ENCODE measurements around the gene USP17L15. TPM values are rescaled to one million over a fixed set of nuclear protein-coding genes. Genes with fewer than 3 reads are reported as not detected.
"Not testable (repeated sequence)": the region's sequence is repeated elsewhere in the genome, so short reads cannot be mapped to it uniquely, and the experiment has no call there.

Gene USP17L15, protein sequence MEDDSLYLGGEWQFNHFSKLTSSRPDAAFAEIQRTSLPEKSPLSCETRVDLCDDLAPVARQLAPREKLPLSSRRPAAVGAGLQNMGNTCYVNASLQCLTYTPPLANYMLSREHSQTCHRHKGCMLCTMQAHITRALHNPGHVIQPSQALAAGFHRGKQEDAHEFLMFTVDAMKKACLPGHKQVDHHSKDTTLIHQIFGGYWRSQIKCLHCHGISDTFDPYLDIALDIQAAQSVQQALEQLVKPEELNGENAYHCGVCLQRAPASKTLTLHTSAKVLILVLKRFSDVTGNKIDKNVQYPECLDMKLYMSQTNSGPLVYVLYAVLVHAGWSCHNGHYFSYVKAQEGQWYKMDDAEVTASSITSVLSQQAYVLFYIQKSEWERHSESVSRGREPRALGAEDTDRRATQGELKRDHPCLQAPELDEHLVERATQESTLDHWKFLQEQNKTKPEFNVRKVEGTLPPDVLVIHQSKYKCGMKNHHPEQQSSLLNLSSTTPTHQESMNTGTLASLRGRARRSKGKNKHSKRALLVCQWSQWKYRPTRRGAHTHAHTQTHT
- total RNA-seq, result not detected in 2 replicates
- long read RNA-seq, result 0 reads

DNA sequence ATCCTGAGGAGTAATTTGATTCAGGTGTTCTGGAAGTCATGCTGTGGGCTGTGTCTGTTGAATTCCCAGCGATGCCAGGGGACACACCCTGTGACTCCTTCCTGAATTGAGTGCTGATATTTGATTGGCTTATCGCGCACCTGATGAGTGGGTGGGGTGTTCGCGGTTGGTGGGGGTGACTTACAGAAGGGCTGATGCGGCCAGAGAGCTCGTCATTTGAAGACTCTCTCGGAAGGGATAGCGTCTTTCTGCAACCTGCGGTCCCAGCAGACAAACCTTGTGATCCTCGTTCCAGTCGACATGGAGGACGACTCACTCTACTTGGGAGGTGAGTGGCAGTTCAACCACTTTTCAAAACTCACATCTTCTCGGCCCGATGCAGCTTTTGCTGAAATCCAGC is at the start of gene USP17L15:
USP17L15 (plus strand) TSS at position 301 of the 400 bp plus-strand sequence; CDS start at position 301, 0 bp downstream.
- not testable (repeated sequence) for H3K36me3 Mint-ChIP-seq (ENCODE audit: insufficient read depth); H3K9me3 Mint-ChIP-seq (ENCODE audit: low read depth); H3K27ac Mint-ChIP-seq; DNase-seq (ENCODE audit: low spot score, unreplicated experiment); H3K27me3 Mint-ChIP-seq; H3K4me1 Mint-ChIP-seq (ENCODE audit: low read depth); H3K4me3 Mint-ChIP-seq (ENCODE audit: low read depth)

DNA sequence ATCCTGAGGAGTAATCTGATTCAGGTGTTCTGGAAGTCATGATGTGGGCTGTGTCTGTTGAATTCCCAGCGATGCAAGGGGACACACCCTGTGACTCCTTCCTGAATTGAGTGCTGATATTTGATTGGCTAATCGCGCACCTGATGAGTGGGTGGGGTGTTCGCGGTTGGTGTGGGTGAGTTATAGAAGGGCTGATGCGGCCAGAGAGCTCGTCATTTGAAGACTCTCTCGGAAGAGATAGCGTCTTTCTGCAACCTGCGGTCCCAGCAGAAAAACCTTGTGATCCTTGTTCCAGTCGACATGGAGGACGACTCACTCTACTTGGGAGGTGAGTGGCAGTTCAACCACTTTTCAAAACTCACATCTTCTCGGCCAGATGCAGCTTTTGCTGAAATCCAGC is 23.8 kb upstream of the USP17L15 start, which contains the start of gene USP17L10:
USP17L10 (plus strand) TSS at position 301 of the 400 bp plus-strand sequence; CDS start at position 301, 0 bp downstream.
- H3K27ac Mint-ChIP-seq; H3K9me3 Mint-ChIP-seq (ENCODE audit: low read depth); H3K4me3 Mint-ChIP-seq (ENCODE audit: low read depth); DNase-seq (ENCODE audit: low spot score, unreplicated experiment); H3K27me3 Mint-ChIP-seq; H3K4me1 Mint-ChIP-seq (ENCODE audit: low read depth); H3K36me3 Mint-ChIP-seq (ENCODE audit: insufficient read depth): not testable (repeated sequence)

DNA sequence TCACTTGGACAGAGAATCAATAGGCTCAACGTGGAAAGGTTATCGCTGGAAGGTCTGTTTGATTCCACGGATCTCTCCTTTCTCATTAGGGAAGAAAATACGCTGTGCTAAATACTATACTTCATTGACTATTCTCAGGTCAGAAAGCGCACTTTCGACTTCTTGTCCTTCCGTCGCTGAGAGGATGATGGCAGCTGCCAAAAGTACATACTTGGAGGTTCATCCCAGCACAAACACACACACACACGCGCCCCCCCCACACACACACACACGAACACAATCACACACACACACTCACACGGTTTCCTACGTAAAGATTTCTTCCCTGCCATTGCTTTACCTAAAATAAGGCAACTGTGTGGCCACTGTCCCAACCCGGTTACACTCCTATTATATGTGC is 19.5 kb upstream of the USP17L15 start:
- not testable (repeated sequence) for H3K9me3 Mint-ChIP-seq (ENCODE audit: low read depth); H3K36me3 Mint-ChIP-seq (ENCODE audit: insufficient read depth); DNase-seq (ENCODE audit: low spot score, unreplicated experiment); H3K4me3 Mint-ChIP-seq (ENCODE audit: low read depth); H3K4me1 Mint-ChIP-seq (ENCODE audit: low read depth); H3K27ac Mint-ChIP-seq; H3K27me3 Mint-ChIP-seq

DNA sequence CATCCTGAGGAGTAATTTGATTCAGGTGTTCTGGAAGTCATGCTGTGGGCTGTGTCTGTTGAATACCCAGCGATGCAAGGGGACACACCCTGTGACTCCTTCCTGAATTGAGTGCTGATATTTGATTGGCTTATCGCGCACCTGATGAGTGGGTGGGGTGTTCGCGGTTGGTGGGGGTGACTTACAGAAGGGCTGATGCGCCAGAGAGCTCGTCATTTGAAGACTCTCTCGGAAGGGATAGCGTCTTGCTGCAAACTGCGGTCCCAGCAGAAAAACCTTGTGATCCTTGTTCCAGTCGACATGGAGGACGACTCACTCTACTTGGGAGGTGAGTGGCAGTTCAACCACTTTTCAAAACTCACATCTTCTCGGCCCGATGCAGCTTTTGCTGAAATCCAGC is 19.1 kb upstream of the USP17L15 start, which contains the start of gene USP17L11:
USP17L11 (plus strand) TSS at position 301 of the 400 bp plus-strand sequence; CDS start at position 301, 0 bp downstream.
- not testable (repeated sequence) for DNase-seq (ENCODE audit: low spot score, unreplicated experiment); H3K4me1 Mint-ChIP-seq (ENCODE audit: low read depth); H3K27me3 Mint-ChIP-seq; H3K4me3 Mint-ChIP-seq (ENCODE audit: low read depth); H3K9me3 Mint-ChIP-seq (ENCODE audit: low read depth); H3K36me3 Mint-ChIP-seq (ENCODE audit: insufficient read depth); H3K27ac Mint-ChIP-seq

DNA sequence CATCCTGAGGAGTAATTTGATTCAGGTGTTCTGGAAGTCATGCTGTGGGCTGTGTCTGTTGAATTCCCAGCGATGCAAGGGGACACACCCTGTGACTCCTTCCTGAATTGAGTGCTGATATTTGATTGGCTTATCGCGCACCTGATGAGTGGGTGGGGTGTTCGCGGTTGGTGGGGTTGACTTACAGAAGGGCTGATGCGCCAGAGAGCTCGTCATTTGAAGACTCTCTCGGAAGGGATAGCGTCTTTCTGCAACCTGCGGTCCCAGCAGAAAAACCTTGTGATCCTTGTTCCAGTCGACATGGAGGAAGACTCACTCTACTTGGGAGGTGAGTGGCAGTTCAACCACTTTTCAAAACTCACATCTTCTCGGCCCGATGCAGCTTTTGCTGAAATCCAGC is 14.3 kb upstream of the USP17L15 start, which contains the start of gene USP17L12:
USP17L12 (plus strand) TSS at position 301 of the 400 bp plus-strand sequence; CDS start at position 301, 0 bp downstream.
- not testable (repeated sequence) for H3K36me3 Mint-ChIP-seq (ENCODE audit: insufficient read depth); DNase-seq (ENCODE audit: low spot score, unreplicated experiment); H3K4me3 Mint-ChIP-seq (ENCODE audit: low read depth); H3K4me1 Mint-ChIP-seq (ENCODE audit: low read depth); H3K27ac Mint-ChIP-seq; H3K9me3 Mint-ChIP-seq (ENCODE audit: low read depth); H3K27me3 Mint-ChIP-seq

DNA sequence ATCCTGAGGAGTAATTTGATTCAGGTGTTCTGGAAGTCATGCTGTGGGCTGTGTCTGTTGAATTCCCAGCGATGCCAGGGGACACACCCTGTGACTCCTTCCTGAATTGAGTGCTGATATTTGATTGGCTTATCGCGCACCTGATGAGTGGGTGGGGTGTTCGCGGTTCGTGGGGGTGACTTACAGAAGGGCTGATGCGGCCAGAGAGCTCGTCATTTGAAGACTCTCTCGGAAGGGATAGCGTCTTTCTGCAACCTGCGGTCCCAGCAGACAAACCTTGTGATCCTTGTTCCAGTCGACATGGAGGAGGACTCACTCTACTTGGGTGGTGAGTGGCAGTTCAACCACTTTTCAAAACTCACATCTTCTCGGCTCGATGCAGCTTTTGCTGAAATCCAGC is 9.6 kb upstream of the USP17L15 start, which contains the start of gene USP17L13:
USP17L13 (plus strand) TSS at position 301 of the 400 bp plus-strand sequence; CDS start at position 301, 0 bp downstream.
- not testable (repeated sequence) for H3K4me3 Mint-ChIP-seq (ENCODE audit: low read depth); H3K27ac Mint-ChIP-seq; H3K4me1 Mint-ChIP-seq (ENCODE audit: low read depth); H3K9me3 Mint-ChIP-seq (ENCODE audit: low read depth); DNase-seq (ENCODE audit: low spot score, unreplicated experiment); H3K36me3 Mint-ChIP-seq (ENCODE audit: insufficient read depth); H3K27me3 Mint-ChIP-seq

DNA sequence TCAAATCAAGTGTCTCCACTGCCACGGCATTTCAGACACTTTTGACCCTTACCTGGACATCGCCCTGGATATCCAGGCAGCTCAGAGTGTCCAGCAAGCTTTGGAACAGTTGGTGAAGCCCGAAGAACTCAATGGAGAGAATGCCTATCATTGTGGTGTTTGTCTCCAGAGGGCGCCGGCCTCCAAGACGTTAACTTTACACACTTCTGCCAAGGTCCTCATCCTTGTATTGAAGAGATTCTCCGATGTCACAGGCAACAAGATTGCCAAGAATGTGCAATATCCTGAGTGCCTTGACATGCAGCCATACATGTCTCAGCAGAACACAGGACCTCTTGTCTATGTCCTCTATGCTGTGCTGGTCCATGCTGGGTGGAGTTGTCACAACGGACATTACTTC is 3.9 kb upstream of the USP17L15 start:
- not testable (repeated sequence) for H3K27ac Mint-ChIP-seq; H3K36me3 Mint-ChIP-seq (ENCODE audit: insufficient read depth); H3K4me1 Mint-ChIP-seq (ENCODE audit: low read depth); DNase-seq (ENCODE audit: low spot score, unreplicated experiment); H3K4me3 Mint-ChIP-seq (ENCODE audit: low read depth); H3K27me3 Mint-ChIP-seq; H3K9me3 Mint-ChIP-seq (ENCODE audit: low read depth)

DNA sequence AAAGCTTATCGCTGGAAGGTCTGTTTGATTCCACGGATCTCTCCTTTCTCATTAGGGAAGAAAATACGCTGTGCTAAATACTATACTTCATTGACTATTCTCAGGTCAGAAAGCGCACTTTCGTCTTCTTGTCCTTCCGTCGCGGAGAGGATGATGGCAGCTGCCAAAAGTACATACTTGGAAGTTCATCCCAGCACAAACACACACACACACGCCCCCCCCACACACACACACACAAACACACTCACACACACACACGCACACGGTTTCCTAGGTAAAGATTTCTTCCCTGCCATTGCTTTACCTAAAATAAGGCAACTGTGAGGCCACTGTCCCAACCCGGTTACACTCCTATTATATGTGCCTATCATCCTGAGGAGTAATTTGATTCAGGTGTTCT is 4.3 kb downstream of the USP17L15 start:
- H3K27me3 Mint-ChIP-seq; DNase-seq (ENCODE audit: low spot score, unreplicated experiment); H3K27ac Mint-ChIP-seq; H3K9me3 Mint-ChIP-seq (ENCODE audit: low read depth); H3K4me3 Mint-ChIP-seq (ENCODE audit: low read depth); H3K36me3 Mint-ChIP-seq (ENCODE audit: insufficient read depth); H3K4me1 Mint-ChIP-seq (ENCODE audit: low read depth): not testable (repeated sequence)

DNA sequence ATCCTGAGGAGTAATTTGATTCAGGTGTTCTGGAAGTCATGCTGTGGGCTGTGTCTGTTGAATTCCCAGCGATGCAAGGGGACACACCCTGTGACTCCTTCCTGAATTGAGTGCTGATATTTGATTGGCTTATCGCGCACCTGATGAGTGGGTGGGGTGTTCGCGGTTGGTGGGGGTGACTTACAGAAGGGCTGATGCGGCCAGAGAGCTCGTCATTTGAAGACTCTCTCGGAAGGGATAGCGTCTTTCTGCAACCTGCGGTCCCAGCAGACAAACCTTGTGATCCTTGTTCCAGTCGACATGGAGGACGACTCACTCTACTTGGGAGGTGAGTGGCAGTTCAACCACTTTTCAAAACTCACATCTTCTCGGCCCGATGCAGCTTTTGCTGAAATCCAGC is 9.4 kb downstream of the USP17L15 start, which contains the start of gene USP17L17:
USP17L17 (plus strand) TSS at position 301 of the 400 bp plus-strand sequence; CDS start at position 301, 0 bp downstream.
- not testable (repeated sequence) for H3K4me3 Mint-ChIP-seq (ENCODE audit: low read depth); H3K4me1 Mint-ChIP-seq (ENCODE audit: low read depth); H3K27ac Mint-ChIP-seq; H3K36me3 Mint-ChIP-seq (ENCODE audit: insufficient read depth); H3K9me3 Mint-ChIP-seq (ENCODE audit: low read depth); DNase-seq (ENCODE audit: low spot score, unreplicated experiment); H3K27me3 Mint-ChIP-seq

DNA sequence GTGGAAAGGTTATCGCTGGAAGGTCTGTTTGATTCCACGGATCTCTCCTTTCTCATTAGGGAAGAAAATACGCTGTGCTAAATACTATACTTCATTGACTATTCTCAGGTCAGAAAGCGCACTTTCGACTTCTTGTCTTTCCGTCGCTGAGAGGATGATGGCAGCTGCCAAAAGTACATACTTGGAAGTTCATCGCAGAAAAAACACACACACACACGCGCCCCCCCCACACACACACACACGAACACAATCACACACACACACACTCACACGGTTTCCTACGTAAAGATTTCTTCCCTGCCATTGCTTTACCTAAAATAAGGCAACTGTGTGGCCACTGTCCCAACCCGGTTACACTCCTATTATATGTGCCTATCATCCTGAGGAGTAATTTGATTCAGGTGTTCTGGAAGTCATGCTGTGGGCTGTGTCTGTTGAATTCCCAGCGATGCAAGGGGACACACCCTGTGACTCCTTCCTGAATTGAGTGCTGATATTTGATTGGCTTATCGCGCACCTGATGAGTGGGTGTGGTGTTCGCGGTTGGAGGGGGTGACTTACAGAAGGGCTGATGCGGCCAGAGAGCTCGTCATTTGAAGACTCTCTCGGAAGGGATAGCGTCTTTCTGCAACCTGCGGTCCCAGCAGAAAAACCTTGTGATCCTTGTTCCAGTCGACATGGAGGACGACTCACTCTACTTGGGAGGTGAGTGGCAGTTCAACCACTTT is 13.9 kb downstream of the USP17L15 start, which contains the start of gene USP17L18:
USP17L18 (plus strand) TSS at position 678 of the 728 bp plus-strand sequence; CDS start at position 678, 0 bp downstream.
- not testable (repeated sequence) for H3K4me3 Mint-ChIP-seq (ENCODE audit: low read depth); H3K4me1 Mint-ChIP-seq (ENCODE audit: low read depth); H3K36me3 Mint-ChIP-seq (ENCODE audit: insufficient read depth); H3K27ac Mint-ChIP-seq; H3K9me3 Mint-ChIP-seq (ENCODE audit: low read depth); H3K27me3 Mint-ChIP-seq
- peak; percentile 7 for DNase-seq (ENCODE audit: low spot score, unreplicated experiment)

DNA sequence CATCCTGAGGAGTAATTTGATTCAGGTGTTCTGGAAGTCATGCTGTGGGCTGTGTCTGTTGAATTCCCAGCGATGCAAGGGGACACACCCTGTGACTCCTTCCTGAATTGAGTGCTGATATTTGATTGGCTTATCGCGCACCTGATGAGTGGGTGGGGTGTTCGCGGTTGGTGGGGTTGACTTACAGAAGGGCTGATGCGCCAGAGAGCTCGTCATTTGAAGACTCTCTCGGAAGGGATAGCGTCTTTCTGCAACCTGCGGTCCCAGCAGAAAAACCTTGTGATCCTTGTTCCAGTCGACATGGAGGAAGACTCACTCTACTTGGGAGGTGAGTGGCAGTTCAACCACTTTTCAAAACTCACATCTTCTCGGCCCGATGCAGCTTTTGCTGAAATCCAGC is 18.9 kb downstream of the USP17L15 start, which contains the start of gene USP17L19:
USP17L19 (plus strand) TSS at position 301 of the 400 bp plus-strand sequence; CDS start at position 301, 0 bp downstream.
- H3K27ac Mint-ChIP-seq; H3K27me3 Mint-ChIP-seq; H3K36me3 Mint-ChIP-seq (ENCODE audit: insufficient read depth): not testable (repeated sequence)

DNA sequence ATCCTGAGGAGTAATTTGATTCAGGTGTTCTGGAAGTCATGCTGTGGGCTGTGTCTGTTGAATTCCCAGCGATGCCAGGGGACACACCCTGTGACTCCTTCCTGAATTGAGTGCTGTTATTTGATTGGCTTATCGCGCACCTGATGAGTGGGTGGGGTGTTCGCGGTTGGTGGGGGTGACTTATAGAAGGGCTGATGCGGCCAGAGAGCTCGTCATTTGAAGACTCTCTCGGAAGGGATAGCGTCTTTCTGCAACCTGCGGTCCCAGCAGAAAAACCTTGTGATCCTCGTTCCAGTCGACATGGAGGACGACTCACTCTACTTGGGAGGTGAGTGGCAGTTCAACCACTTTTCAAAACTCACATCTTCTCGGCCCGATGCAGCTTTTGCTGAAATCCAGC is 23.6 kb downstream of the USP17L15 start, which contains the start of gene USP17L20:
USP17L20 (plus strand) TSS at position 301 of the 400 bp plus-strand sequence; CDS start at position 301, 0 bp downstream.
- H3K9me3 Mint-ChIP-seq (ENCODE audit: low read depth); H3K4me1 Mint-ChIP-seq (ENCODE audit: low read depth): not testable (repeated sequence)

More for the DNA sequence above, 18.9 kb downstream of the USP17L15 start, which contains the start of gene USP17L19:
- not testable (repeated sequence) for H3K4me1 Mint-ChIP-seq (ENCODE audit: low read depth); H3K9me3 Mint-ChIP-seq (ENCODE audit: low read depth); DNase-seq (ENCODE audit: low spot score, unreplicated experiment); H3K4me3 Mint-ChIP-seq (ENCODE audit: low read depth)

More for the DNA sequence above, 23.6 kb downstream of the USP17L15 start, which contains the start of gene USP17L20:
- not testable (repeated sequence) for H3K27ac Mint-ChIP-seq; H3K27me3 Mint-ChIP-seq; H3K36me3 Mint-ChIP-seq (ENCODE audit: insufficient read depth); H3K4me3 Mint-ChIP-seq (ENCODE audit: low read depth); DNase-seq (ENCODE audit: low spot score, unreplicated experiment)
